GM23338 (cell line): ENCODE data around the gene PDE4B. TPM values are rescaled to one million over a fixed set of nuclear protein-coding genes. Genes with fewer than 3 reads are reported as not detected.

Source experiments
- EZH2 ChIP-seq: fragments of 200-600 bp; sonication (generic); IDR thresholded peaks from one replicate; pipeline ENCODE4 v1.8.0; 2017; ENCODE audit warnings: antibody characterized with exemption, mild to moderate bottlenecking, low read depth; ENCODE audit not compliant: unreplicated experiment
- EZH2phosphoT487 ChIP-seq: fragments of 200-600 bp; sonication (generic); IDR thresholded peaks from one replicate; pipeline ENCODE4 v1.8.1; 2018; ENCODE audit warnings: antibody characterized with exemption; ENCODE audit not compliant: unreplicated experiment
- JUNB ChIP-seq: IDR thresholded peaks from one replicate; pipeline ENCODE4 v1.6.1; 2016; ENCODE audit warnings: antibody characterized with exemption; ENCODE audit not compliant: unreplicated experiment
- STAT1 ChIP-seq: IDR thresholded peaks from one replicate; pipeline ENCODE4 v1.6.1; 2016; ENCODE audit warnings: antibody characterized with exemption; ENCODE audit not compliant: unreplicated experiment
- ZNF114 ChIP-seq: fragments of 250-450 bp; sonication (Bioruptor Pico); IDR thresholded peaks from 2 replicates; pipeline ENCODE4 v1.5.0; 2020; ENCODE audit warnings: mild to moderate bottlenecking, moderate library complexity
- polyA plus RNA-seq: library from polyadenylated mRNA; unstranded; fragments of >200 nt; fragmentation: Nextera tagmentation; extraction: Ambion mirVana; gene quantifications from 2 replicates; pipeline ENCODE4 v1.2.1, GENCODE V29; 2016
- total RNA-seq: library from RNA; depleted of rRNA; stranded (reverse); fragments of >200 nt; shearing (Covaris generic); gene quantifications from 2 replicates; pipeline ENCODE4 v1.2.3, GENCODE V29; 2014
- TF ChIP-seq, protein P1 (sequence below): fragments of 250-450 bp; sonication (Bioruptor Pico); IDR thresholded peaks from 2 replicates; pipeline ENCODE4 v1.5.0; 2020; ENCODE audit warnings: mild to moderate bottlenecking, moderate library complexity
- TF ChIP-seq, protein P2 (sequence below), 2 experiments: fragments of 200-600 bp in 1 of 2; sonication (generic) in 1 of 2; conservative IDR thresholded peaks; 2 replicates each; pipeline versions ENCODE4 v1.5.1 to v1.6.1; 2016 to 2017; ENCODE audit warnings: antibody characterized with exemption in 2 of 2, low read depth in 2 of 2, mild to moderate bottlenecking in 2 of 2, moderate library complexity in 1 of 2
- TF ChIP-seq, protein P3 (sequence below): IDR thresholded peaks from one replicate; pipeline ENCODE4 v1.6.1; 2018; ENCODE audit warnings: antibody characterized with exemption; ENCODE audit not compliant: unreplicated experiment

The PDE4B gene
- total and polyA plus RNA-seq, 2 experiments from 2014 or later = 14.0 to 25.6 TPM

DNA sequence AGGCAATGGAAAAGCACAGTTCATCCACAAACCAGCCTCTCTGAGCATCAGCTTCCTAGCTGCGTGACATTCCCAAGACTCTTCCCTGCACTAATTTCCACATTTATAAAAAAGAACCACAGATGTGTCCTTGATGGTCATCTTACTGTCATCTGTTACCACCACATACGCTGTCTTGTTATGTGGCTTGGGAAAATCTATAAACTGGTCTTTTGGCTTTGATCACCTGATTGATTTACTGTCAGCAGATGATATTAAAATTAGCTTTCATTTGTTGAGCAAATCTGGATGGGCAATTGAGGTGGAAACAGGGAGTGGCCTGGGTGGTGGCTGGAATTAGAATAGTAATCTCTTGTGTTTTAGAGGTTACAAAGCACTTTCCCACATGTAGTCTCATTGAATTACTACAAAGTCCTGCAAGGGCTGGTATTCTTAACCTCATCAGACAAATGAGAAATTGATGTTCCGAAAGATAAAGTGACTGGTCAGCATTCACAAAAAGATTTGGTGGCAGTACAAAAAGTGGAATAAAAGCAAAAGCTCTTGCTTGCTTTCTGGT lies 509.6 kb downstream of the PDE4B start (continued):
- TF ChIP-seq, protein P1, sequence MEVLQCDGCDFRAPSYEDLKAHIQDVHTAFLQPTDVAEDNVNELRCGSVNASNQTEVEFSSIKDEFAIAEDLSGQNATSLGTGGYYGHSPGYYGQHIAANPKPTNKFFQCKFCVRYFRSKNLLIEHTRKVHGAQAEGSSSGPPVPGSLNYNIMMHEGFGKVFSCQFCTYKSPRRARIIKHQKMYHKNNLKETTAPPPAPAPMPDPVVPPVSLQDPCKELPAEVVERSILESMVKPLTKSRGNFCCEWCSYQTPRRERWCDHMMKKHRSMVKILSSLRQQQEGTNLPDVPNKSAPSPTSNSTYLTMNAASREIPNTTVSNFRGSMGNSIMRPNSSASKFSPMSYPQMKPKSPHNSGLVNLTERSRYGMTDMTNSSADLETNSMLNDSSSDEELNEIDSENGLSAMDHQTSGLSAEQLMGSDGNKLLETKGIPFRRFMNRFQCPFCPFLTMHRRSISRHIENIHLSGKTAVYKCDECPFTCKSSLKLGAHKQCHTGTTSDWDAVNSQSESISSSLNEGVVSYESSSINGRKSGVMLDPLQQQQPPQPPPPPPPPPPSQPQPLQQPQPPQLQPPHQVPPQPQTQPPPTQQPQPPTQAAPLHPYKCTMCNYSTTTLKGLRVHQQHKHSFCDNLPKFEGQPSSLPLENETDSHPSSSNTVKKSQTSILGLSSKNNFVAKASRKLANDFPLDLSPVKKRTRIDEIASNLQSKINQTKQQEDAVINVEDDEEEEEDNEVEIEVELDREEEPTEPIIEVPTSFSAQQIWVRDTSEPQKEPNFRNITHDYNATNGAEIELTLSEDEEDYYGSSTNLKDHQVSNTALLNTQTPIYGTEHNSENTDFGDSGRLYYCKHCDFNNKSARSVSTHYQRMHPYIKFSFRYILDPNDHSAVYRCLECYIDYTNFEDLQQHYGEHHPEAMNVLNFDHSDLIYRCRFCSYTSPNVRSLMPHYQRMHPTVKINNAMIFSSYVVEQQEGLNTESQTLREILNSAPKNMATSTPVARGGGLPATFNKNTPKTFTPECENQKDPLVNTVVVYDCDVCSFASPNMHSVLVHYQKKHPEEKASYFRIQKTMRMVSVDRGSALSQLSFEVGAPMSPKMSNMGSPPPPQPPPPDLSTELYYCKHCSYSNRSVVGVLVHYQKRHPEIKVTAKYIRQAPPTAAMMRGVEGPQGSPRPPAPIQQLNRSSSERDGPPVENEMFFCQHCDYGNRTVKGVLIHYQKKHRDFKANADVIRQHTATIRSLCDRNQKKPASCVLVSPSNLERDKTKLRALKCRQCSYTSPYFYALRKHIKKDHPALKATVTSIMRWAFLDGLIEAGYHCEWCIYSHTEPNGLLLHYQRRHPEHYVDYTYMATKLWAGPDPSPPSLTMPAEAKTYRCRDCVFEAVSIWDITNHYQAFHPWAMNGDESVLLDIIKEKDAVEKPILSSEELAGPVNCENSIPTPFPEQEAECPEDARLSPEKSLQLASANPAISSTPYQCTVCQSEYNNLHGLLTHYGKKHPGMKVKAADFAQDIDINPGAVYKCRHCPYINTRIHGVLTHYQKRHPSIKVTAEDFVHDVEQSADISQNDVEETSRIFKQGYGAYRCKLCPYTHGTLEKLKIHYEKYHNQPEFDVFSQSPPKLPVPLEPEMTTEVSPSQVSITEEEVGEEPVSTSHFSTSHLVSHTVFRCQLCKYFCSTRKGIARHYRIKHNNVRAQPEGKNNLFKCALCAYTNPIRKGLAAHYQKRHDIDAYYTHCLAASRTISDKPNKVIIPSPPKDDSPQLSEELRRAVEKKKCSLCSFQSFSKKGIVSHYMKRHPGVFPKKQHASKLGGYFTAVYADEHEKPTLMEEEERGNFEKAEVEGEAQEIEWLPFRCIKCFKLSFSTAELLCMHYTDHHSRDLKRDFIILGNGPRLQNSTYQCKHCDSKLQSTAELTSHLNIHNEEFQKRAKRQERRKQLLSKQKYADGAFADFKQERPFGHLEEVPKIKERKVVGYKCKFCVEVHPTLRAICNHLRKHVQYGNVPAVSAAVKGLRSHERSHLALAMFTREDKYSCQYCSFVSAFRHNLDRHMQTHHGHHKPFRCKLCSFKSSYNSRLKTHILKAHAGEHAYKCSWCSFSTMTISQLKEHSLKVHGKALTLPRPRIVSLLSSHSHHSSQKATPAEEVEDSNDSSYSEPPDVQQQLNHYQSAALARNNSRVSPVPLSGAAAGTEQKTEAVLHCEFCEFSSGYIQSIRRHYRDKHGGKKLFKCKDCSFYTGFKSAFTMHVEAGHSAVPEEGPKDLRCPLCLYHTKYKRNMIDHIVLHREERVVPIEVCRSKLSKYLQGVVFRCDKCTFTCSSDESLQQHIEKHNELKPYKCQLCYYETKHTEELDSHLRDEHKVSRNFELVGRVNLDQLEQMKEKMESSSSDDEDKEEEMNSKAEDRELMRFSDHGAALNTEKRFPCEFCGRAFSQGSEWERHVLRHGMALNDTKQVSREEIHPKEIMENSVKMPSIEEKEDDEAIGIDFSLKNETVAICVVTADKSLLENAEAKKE (CRISPR knock-in tag) = no peak
- no peak for TF ChIP-seq JUNB
- no peak for TF ChIP-seq ZNF114 (CRISPR knock-in tag)
- TF ChIP-seq, protein P2, sequence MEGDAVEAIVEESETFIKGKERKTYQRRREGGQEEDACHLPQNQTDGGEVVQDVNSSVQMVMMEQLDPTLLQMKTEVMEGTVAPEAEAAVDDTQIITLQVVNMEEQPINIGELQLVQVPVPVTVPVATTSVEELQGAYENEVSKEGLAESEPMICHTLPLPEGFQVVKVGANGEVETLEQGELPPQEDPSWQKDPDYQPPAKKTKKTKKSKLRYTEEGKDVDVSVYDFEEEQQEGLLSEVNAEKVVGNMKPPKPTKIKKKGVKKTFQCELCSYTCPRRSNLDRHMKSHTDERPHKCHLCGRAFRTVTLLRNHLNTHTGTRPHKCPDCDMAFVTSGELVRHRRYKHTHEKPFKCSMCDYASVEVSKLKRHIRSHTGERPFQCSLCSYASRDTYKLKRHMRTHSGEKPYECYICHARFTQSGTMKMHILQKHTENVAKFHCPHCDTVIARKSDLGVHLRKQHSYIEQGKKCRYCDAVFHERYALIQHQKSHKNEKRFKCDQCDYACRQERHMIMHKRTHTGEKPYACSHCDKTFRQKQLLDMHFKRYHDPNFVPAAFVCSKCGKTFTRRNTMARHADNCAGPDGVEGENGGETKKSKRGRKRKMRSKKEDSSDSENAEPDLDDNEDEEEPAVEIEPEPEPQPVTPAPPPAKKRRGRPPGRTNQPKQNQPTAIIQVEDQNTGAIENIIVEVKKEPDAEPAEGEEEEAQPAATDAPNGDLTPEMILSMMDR (conservative IDR thresholded peaks at IDR 0.05; ENCODE audit: low read depth in 2 of 2) = no peak
- no peak for TF ChIP-seq EZH2phosphoT487
- no peak for TF ChIP-seq STAT1
- TF ChIP-seq EZH2 = no peak
- TF ChIP-seq, protein P3, sequence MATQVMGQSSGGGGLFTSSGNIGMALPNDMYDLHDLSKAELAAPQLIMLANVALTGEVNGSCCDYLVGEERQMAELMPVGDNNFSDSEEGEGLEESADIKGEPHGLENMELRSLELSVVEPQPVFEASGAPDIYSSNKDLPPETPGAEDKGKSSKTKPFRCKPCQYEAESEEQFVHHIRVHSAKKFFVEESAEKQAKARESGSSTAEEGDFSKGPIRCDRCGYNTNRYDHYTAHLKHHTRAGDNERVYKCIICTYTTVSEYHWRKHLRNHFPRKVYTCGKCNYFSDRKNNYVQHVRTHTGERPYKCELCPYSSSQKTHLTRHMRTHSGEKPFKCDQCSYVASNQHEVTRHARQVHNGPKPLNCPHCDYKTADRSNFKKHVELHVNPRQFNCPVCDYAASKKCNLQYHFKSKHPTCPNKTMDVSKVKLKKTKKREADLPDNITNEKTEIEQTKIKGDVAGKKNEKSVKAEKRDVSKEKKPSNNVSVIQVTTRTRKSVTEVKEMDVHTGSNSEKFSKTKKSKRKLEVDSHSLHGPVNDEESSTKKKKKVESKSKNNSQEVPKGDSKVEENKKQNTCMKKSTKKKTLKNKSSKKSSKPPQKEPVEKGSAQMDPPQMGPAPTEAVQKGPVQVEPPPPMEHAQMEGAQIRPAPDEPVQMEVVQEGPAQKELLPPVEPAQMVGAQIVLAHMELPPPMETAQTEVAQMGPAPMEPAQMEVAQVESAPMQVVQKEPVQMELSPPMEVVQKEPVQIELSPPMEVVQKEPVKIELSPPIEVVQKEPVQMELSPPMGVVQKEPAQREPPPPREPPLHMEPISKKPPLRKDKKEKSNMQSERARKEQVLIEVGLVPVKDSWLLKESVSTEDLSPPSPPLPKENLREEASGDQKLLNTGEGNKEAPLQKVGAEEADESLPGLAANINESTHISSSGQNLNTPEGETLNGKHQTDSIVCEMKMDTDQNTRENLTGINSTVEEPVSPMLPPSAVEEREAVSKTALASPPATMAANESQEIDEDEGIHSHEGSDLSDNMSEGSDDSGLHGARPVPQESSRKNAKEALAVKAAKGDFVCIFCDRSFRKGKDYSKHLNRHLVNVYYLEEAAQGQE = no peak
